Fibroblast of skin of right quadriceps (primary cell): ENCODE results near the gene ARL16.
A peak's percentile ranks its signal among the peaks of the same experiment; 100 is the strongest.

Experiments used
- DNase-seq: peaks from one replicate; pipeline ENCODE4 v3.0.0-alpha.2; 2013

The ARL16 gene, protein sequence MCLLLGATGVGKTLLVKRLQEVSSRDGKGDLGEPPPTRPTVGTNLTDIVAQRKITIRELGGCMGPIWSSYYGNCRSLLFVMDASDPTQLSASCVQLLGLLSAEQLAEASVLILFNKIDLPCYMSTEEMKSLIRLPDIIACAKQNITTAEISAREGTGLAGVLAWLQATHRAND

DNA sequence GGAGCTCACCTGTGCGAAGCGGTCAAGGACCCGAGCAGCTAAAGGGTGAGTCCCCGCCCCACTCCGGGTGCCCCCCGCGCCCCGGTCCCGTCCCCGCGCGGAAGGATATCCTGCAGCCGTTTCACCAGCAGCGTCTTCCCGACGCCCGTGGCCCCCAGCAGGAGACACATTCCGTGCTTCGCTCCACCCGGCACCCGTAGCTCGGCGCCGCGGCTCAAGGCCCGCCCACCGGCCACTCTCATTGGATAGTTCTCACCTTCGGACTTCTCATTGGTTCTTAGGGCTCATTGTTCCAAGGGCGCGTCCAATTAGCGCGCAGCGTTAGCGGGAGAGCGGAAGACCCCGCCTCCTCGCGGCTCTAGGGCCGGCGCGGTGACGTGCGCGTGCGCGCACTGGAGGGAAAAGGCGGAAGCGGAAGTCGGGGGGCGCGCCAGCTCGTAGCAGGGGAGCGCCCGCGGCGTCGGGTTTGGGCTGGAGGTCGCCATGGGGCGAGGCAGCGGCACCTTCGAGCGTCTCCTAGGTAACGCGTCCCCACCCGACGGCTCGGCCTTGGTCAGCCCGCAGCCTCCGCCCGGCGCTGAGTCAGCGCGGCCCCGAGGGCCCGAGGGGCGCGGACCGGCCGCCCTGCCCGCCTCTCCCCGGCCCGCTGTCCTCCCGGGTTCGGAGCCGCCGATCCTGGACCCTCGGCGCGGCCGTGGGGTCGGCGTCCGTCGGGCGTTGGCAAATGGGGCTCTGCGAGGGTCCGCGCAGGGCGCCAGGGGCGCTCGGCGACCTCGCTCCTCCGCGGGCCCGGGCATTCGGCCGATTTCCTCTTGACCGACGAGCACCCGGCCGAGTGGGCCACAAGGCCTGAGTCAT lies at the start of gene ARL16, which contains the start of gene HGS:
Gene ARL16, minus strand, starts transcription at position 214 of the 858 bp plus-strand sequence. Its CDS starts 44 bp downstream, at position 170.
Gene HGS, plus strand, starts transcription at position 428 of the 858 bp plus-strand sequence. Its CDS starts 56 bp downstream, at position 484.
- DNase-seq = peak; percentile 100

DNA sequence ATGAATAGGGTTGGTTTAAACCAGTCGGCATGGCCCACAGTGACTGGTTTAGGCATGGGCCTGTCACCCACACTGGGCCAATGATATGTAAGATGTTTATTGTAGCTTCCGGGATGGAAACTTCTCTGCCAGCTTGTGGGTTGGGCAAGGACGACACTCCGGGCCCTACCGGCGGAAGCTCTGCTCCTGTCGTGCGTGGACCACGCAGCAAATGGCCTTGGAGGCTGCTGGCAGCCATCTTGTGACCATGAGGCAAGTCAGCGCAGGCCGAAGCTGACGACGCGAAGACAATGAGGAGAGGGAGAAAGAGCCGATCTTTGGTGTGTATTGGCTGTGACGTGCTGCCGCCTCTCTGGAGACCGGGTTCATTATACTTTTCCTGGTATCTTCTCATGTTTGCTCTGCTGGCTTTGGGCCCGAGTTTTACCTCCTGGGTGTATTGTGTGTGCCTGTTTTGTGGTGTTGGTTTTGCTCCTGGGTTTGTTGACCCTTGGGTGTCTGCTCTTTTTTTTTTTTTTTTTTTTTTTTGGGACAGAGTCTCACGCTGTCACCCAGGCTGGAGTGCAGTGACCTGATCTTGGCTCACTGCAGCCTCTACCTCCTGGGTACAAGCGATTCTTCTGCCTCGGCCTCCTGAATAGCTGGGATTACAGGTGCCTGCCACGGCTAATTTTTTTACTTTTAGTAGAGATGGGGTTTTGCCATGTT lies 43.9 kb upstream of the ARL16 start:
- DNase-seq = no peak

GRCh38 chr17:81726004-81726403 lies 42.4 kb upstream of the ARL16 start:
- no peak for DNase-seq

DNA sequence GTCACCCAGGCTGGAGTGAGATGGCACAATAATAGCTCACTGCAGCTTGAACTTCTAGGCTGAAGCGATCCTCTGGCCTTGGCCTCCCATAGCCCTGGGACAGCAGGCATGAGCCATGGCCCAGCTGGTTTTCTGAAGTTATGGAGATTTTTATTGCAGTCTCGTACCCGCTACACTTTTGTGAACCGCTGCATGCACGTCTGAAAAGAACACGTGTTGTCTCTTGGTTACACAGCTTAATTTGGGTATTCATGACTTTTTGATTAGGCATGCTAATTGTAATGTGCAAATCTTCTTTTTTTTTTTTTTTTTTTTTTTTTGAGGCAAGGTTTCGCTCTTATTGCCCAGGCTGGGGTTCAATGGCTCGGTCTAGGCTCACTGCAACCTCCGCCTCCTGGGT lies 41.8 kb upstream of the ARL16 start:
- DNase-seq = no peak

DNA sequence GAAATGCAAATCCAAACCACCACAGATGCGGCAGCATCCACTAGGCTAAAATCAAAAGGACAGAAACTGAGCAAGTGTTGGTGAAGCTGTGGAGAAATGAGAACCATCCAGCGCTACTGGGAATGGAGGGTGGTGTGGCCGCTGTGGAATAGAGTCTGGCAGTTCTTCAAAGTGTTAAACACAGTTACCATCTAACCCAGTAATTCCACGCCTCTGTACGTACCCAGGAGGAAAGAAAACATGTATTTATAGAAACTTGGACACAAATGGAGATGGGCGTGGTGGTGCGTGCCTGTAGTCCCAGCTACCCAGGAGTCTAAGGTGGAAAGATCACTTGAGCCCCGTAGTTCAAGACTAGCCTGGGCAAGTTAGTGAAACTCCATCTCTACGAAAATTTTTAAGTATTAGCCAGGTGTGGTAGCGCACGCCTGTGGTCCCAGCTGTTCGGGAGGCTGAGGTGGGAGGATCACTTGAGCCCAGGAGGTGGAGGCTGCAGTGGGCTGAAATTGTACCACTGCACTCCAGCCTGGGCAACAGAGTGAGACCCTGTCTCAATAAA lies 40.1 kb upstream of the ARL16 start:
- no peak for DNase-seq

DNA sequence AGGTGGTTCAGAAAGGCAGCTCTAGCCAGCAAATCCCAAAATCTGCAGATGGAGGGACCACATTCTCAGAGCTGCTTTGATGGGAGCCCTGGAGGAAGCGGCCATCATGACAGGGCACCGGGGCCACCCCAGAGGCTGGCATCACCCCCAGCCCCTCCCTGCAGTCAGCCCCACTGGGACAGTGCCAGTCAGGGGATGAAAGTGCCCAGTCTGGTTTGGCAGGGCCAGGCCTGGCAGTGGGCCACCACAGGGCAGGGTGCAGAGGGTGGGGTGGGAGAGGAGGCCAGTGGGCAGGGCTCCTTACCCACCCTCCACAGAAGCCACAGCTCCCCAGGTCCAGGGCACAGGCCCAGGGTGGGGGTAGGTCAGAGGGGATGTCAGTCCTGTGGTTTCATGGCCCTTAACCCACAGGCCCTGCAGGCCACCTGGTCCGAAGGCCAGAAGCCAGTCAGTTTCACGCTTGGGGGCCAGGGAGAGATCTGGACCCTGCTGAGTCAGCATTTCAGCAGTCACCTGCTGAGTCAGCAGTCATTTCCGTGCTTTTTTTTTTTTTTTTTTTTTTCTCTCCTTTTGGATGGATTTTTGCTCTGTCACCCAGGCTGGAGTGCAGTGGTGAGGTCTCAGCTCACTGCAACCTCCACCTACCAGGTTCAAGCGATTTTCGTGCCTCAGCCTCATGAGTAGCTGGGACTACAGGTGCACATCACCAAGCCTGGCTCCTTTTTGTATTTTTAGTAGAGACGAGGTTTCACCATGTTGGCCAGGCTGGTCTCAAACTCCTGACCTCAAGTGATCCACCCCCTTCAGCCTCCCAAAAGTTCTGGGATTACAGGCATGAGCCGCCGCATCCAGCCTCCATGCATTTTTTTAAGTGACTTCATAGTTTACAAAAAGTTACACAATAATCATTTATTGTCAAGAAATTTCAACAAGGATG lies 38.9 kb upstream of the ARL16 start:
- DNase-seq = no peak

DNA sequence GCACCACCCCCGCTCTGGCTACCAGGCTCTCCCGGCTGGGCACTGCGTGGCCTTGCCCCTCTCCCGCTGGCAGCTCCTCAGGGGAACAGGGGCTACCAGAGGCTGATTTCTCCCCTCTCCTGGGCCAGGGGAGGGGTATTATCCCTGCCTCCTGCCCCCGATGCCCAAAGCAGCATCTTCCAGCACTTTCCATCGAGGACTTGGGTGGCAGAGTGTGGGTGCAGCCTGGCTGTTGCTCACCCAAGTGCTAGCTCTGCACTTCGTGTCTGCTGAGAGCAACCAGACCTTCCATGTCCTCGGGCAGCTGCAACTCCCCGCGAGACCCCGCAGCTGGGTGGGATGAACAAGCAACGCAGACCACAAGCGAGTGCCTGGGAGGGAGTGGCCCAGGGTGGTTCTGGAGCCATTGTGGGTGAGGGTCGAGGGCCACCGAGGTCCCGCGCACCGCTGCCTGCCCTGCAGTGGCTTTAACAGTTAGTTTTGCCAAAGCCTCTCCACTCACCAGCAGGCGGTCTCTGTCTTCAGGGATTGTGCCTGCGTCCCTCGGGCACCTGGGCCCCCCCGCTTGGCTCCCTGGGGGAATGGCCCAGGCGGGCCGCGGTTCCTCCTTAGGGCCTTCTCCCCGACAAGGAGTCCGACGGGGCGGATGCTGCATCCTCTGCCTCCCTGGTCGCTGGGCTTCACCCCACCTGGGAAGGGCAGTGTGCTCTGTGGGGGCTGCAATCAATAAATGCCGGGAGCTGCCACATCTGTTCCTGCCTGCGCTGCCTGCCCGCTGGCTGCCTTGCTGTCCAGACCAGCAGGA lies 36.9 kb upstream of the ARL16 start:
- DNase-seq = no peak

DNA sequence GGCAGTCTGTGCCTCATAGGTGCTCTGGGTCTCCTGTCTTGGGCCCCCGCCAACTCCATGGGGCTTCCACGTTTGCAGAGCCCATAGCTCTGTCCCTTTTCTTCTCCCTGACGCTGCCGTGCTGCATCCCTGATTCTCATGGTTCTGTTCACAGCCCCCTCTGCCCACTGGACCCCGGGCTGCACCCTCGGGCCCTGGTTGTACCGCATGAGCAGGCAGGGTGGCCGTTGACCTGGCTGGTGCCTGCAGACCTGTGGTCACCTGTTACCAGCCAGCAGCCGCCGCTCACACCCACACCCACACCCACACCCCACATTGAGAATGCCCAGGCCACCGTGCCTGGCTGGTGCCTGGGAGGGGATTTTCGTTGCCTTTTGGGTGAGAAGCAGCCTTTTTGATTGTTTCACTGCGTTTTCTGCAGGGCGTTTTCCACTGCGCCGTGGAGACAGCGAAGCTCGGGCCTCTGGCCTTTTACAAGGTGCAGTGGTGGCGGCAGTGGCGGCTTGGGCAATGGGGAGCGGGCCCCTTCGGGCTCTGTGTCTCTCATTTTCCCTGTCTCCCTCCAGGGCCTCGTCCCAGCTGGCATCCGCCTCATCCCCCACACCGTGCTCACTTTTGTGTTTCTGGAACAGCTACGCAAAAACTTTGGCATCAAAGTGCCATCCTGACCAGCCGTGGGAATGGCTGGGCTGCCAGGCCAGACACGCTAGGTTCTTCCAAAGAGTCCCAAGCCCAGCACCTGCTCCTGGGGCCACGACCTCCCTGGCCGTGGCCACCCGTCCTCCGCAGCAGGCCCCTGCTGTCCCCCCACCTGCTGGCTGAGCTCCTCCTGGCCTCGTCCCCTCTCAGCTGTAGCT lies 36.0 kb upstream of the ARL16 start:
- no peak for DNase-seq

- DNase-seq = no peak
These were observed 34.1 kb upstream of the ARL16 start for GRCh38 chr17:81717766-81718089.

DNA sequence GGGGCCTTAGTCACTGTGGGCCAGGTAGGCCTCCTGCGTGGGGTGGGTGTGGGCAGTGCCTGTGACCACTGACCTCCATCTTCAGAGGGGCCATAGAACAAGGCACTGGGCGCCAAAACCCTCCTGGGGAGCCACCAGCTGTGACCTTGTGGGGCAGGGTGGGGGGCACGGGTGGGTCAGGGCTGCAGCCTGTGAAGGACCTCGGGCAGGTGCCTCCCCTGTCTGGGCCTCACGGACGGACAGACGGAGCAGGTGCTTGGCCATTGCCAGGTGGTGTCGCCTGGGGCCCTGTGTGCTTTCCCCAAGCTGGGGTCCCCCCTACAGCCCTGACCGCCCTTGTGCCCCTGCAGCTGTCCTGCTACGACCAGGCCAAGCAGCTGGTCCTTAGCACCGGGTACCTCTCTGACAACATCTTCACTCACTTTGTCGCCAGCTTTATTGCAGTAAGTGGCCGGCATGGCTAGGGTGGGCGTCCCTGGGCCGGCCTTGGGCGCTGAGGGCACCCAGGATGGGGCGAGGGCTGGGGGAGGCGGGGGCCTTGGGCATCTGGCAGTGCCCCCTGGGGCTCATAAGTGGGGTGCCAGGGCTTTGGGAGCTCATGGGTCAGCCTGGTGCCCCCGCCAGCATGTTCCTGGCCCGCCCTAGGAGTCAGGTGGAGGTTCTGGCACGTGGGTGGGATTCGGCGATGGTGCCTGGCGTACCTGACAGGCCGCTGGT lies 33.6 kb upstream of the ARL16 start:
- DNase-seq = no peak

- no peak for DNase-seq
These were observed 33.0 kb upstream of the ARL16 start for GRCh38 chr17:81716674-81716996.

DNA sequence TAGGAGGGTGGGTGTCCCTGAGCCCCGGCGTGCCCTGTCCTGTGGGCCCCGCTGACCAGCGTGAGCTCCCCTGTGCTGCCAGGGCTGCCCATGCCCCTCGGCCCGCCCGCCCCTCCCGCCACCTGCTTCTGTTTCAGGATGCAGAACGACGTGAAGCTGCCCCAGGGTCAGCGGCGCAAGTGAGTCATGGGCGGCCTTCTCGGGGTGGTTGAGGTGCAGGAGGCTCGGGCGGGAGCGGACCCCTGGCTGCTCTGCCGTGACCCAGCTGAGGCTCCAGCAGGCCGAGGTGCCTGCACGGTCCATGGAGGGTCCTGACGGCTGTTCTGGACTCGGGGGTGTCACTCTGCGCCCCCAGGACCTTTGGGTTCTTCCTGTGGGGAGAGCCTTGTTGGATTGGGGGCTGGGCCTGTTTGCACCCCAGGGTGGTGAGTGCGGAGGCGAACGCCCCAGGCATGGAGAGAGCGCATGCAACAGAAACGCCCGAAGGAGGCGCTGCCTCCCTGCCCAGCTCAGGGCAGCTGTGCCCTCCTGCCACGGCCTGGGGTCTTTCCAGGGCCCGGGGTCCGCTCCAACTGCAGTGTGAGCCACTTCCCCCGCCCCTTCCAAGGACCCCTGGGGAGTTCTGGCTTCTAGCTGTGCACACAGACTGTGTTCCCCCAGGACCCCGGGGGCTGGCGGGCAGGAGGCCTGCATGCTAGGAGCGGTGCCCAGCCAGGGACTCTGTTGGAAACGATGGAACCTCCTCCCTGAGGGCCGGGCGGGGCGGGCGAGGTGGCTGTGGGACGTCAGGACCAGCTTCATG lies 32.5 kb upstream of the ARL16 start:
- DNase-seq = no peak

DNA sequence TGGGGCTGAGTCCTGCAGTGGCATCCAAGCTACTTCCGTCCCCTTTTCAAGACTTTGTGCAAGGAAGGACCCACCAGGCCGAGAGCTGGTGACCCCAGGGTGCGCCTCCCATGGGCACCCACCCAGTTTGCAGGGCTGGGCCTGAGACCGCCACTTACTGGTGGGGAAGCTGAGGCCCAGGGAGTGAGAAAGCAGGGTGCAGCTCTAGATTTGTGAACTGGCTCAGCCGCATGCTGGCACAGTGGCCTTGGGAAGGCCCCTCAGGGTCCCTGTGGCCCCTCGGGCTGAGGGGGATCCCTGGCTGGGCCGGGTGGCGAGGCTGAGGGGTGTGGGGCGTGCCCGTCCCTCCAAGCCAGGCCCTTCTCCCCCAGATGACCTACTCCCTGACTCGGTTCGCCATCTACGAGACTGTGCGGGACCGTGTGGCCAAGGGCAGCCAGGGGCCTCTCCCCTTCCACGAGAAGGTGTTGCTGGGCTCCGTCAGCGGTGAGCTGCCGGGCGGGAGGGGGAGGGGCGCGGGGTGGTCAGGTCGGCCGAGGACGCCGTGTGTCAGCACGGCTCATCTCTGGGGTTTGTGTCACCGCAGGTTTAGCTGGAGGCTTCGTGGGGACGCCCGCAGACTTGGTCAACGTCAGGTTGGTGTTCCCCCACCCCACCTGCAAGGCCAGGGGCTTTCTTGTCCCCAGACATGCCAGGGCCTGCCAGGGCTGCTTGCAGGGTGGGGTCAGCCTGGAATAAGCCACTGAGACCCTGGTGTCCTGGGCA lies 31.7 kb upstream of the ARL16 start:
- DNase-seq = no peak

- DNase-seq = no peak
These were observed 31.0 kb upstream of the ARL16 start for GRCh38 chr17:81714412-81715106.

DNA sequence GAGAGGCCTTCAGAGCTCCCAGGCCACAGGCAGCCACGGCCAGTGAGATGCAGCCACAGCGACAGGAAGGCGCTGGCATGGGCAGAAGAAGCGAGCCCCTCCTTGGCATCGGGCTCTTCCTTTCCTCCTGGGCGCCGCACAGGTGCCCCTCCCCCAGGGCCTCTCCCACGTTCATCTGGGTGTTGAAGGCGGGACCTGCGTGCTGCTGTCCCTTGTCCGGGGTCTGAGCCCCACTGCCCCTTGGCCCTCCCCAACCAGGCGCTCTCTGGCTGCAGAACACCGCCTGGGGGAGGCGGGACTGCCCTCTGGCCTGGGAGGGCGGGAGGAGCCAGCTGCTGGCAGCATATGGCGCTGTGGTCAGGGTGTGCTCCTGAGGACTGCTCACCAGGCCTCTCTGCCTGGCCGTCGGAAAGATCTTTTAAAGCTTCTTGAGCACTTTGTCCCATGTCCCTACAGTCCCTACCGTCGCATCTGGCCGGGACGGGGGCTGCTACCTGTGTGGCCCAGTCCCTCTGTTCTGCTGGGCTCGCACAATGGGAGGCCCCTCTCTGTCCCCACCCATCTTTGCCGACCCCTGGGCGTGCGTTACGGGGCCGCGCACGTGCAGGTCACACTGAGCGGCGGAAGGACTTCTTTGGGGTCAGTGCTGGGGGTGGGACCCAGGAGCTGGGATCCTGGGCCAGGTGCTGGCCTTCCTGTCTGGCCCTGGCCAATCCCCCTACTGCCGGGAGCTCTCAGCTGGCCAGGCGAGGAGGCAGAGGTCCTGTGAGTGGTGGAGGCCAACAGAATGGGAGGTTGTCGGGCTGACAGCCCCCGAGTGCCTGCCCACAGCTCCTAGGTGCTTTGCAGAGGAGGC lies 30.2 kb upstream of the ARL16 start:
- no peak for DNase-seq

DNA sequence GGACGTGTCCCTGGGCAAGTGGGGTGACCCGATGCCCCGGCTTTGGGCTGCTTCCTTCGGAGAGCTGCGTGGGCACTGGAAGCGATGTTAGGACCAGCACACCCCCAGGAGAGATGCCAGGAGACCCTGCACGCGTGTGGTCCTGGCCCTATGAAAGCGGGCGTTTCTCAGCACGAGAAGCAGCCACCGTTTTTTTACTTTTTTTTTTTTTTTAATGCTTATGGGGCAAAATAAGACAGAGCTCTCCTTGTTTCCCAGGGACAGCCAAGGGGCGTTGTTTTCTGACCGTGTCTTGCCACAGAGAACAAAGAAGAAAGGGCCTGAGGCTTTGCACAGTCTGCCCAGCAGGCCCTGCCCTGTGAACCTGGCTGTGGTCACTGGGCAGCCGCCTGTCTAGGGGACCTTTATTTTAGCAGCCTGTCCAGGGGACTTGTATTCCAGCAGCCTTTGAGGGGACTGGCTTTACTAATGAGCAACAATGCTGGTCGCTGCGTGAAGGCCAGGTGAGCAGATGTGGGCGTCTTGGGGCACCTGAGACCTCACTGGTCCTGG lies 29.5 kb upstream of the ARL16 start:
- DNase-seq = no peak
